Colonic mucosa (tissue), 4 donors: ENCODE results near the gene MAP3K5. TPM values are rescaled to one million over a fixed set of nuclear protein-coding genes. Genes with fewer than 3 reads are reported as not detected.

ENCODE experiments used
- DNase-seq: peaks from one replicate; pipeline ENCODE4 v3.0.0-alpha.2; 2020
- H3K27ac ChIP-seq: fragments of 200-600 bp; one replicate; pipeline ENCODE4 v1.8.0; 2021
- H3K27me3 ChIP-seq: fragments of 200-600 bp; one replicate; pipeline ENCODE4 v1.8.0; 2021
- H3K36me3 ChIP-seq: fragments of 200-600 bp; one replicate; pipeline ENCODE4 v1.8.0; 2021
- H3K4me1 ChIP-seq: fragments of 200-600 bp; one replicate; pipeline ENCODE4 v1.8.0; 2021; ENCODE audit warnings: mild to moderate bottlenecking
- H3K4me3 ChIP-seq: fragments of 200-600 bp; one replicate; pipeline ENCODE4 v1.8.0; 2021
- H3K9ac ChIP-seq, 2 donors: one replicate each; pipeline ENCODE4 v1.7.0; 2013; ENCODE audit warnings: control low read depth in 2 of 2, low read depth in 2 of 2, low read length in 2 of 2
- H3K9me3 ChIP-seq: fragments of 200-600 bp; one replicate; pipeline ENCODE4 v1.8.0; 2021
- CTCF ChIP-seq: fragments of 200-600 bp; IDR thresholded peaks from one replicate; pipeline ENCODE4 v1.8.0; 2022; ENCODE audit warnings: antibody characterized with exemption, mild to moderate bottlenecking
- intact Hi-C: fragments of 100-400 bp; cut with DNase I; formaldehyde crosslinking; loops from one replicate; pipeline ENCODE4 v1.14.1; 2022
- total RNA-seq, 2 donors: library from RNA; stranded (reverse); fragmentation: NEBNext Ultra II Directional in 1 of 2; extraction: Animal tissue kit (Norgen Biotek cat#: 25700) in 1 of 2; gene quantifications; one replicate each; pipeline ENCODE4 v1.2.1, GENCODE V29; 2021
- donor health status: healthy.
- donor health status: DM: no; HTN: no; CAD: no.
- donor health status: DM: no; HTN: no; CAD: no.

The MAP3K5 gene
- total RNA-seq, 2 donors from 2014 or later: 15.3 to 17.1 TPM

DNA sequence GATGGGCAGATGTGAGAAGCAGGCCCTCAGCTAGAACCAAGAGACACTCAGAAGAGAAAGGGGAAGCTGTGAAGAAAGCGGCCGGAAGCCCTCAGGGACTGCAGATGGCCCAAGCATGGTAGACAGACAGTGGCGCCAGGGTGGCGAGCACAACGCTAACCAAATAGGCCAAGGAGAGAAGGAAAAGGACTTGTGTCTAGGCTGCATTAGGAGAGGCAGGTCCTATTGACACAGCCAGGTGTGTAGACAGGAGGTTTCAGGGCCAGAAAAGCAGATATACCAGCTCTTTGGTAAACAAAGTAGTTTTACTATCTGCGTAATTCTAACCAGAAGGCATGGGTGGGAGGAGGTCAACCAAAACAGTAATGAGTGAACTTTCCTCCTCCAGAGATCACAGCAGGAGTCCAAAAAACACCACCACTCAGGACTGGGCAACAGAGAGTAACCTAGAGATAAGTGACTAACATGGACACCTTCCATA, 226.2 kb downstream of the MAP3K5 start:
- H3K9ac ChIP-seq: peak overlapping the region in 1 of 2 donors; percentile 48
- peaks cover 4% of the 10 kb centered on the region for H3K4me1 ChIP-seq
- H3K36me3 ChIP-seq: no peaks in the 10 kb centered on the region
- peak; percentile 79 for DNase-seq
- no peaks in the 10 kb centered on the region for H3K27me3 ChIP-seq
- H3K9me3 ChIP-seq: no peaks in the 10 kb centered on the region
- intact Hi-C loops: no loop called here
- TF ChIP-seq CTCF: no peak
- H3K4me3 ChIP-seq: no peak overlapping the region
- H3K27ac ChIP-seq: peak overlapping the region; percentile 55

DNA sequence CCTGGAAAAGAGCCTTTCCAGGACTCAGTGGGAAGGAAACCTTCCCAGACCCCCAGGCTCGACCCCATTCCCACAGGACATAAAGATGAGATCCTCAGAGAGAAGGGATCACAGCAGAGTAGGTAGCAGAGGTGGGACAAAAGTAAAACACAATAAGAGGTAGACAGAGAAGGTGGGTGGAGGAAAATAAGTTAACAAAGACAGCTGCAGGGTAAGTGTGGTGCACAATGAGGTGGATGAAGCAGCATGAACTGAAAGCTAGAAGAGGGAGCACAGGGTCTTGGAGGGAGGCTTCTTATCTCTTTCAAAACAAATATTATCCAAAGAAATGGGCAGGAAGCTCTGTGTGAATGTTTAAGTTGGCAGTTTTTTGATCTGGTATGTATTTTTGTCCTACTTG, 228.1 kb downstream of the MAP3K5 start:
- no peaks in the 10 kb centered on the region for H3K27me3 ChIP-seq
- no peak for DNase-seq
- H3K36me3 ChIP-seq: no peaks in the 10 kb centered on the region
- no peak overlapping the region for H3K9ac ChIP-seq
- intact Hi-C loops: no loop called here
- no peak overlapping the region for H3K27ac ChIP-seq
- H3K9me3 ChIP-seq: no peaks in the 10 kb centered on the region
- peaks cover 4% of the 10 kb centered on the region for H3K4me1 ChIP-seq
- H3K4me3 ChIP-seq: no peak overlapping the region
- TF ChIP-seq CTCF: no peak

DNA sequence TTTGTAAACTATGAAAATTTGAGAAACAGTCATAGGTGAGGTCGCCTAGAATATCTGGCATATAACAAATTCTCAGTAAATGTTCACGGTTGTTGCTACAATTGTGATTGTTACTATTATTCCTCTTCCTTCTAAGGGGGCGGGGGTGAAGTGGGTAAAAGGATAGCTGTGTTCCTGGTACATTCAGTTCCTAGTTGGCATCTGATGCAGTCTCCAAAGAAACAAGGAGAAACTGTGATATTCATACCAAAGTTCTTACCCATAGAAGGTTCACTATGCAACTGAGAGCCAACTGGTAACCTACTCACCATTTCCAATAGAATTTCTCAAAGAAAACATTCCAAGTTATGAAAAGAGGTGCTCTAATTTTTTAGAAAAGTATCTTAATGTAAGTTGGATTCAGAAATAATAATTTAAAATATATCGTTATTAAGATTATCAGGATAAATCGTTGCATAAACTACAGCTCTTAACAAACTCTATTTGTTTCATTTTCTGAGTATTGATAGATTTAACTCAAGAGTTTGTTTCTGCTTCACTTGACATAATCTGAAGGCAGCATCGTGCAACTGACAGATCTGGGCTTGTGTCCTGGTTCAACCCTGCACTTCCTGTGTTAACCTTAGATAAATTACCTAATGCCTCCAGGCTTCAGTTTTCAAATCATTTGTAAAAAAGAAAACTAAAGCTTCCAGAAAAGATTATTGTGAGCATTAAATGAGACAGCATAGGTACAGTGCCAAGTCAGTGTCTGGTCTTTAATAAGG, 228.7 kb downstream of the MAP3K5 start:
- Histone ChIP-seq H3K4me3 (no peak overlapping the region), H3K9ac (no peak overlapping the region), H3K27ac (no peak overlapping the region), H3K9me3 (no peaks in the 10 kb centered on the region), H3K27me3 (no peaks in the 10 kb centered on the region), H3K4me1 (peaks cover 4% of the 10 kb centered on the region), H3K36me3 (no peaks in the 10 kb centered on the region)
- intact Hi-C loops: no loop called here
- DNase-seq: no peak
- TF ChIP-seq CTCF: no peak

- no peak for TF ChIP-seq CTCF
- Histone ChIP-seq H3K27ac (no peak overlapping the region), H3K36me3 (no peaks in the 10 kb centered on the region), H3K9me3 (no peaks in the 10 kb centered on the region), H3K27me3 (no peaks in the 10 kb centered on the region), H3K4me3 (no peak overlapping the region), H3K4me1 (peaks cover 4% of the 10 kb centered on the region), H3K9ac (no peak overlapping the region)
- intact Hi-C loops: no loop called here
- no peak for DNase-seq
These were observed 230.1 kb downstream of the MAP3K5 start for GRCh38 chr6:136562211-136562610.

DNA sequence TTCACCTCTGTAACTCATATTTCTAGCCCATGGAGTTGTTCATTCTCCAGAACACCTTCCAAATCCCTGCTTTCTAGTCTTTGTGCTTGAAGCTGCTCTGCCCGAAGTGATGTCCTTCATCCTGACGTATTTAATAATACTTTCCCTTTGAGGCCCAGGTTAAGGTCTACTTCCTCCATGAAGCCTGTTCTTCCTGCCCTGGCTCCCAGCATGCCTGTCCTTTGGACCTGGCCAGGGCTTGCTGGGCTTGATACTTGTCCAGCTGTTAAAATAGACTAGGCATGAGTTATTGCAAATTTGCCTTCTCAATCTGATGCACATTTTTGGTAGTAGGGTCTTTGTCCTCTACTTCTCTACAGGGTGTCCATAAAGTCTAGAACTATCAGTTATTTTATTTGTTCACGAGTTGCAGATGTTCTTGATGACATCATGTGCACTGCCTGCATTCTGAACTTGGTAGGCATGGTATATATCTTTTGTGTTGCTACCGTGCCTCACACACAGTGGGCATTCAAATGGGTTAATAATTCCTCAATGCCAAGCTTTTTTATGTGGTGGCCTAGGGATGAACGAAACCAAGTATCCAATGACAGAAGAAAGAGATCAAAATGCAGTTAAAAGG, 239.0 kb downstream of the MAP3K5 start:
- intact Hi-C loops: no loop called here
- Histone ChIP-seq H3K9me3 (no peaks in the 10 kb centered on the region), H3K36me3 (no peaks in the 10 kb centered on the region), H3K9ac (no peak overlapping the region), H3K27ac (peak overlapping the region; percentile 66), H3K27me3 (no peaks in the 10 kb centered on the region), H3K4me3 (no peak overlapping the region), H3K4me1 (peaks cover 3% of the 10 kb centered on the region)
- no peak for TF ChIP-seq CTCF
- DNase-seq: peak; percentile 64
